B cell (primary cell): ENCODE measurements around the gene MICALL2. TPM values are rescaled to one million over a fixed set of nuclear protein-coding genes. Genes with fewer than 3 reads are reported as not detected.

ENCODE experiments used
- ATAC-seq: fragments of 200-7000 bp; cut with Tn5 transposase; one replicate; pipeline ENCODE4 v1.10.0; 2021; ENCODE audit warnings: low read depth, mild to moderate bottlenecking, moderate number of reproducible peaks, moderate library complexity
- CTCF ChIA-PET: fragments of 350-600 bp; sonication (Branson Sonifier 250); formaldehyde crosslinking; loops from one replicate; lab custom pipeline; 2021; ENCODE audit warnings: antibody characterized with exemption, inconsistent platforms; lab: Charles Lee
- POLR2A ChIA-PET: fragments of 350-600 bp; sonication (Branson Sonifier 250); formaldehyde crosslinking; loops from one replicate; lab custom pipeline; 2021; ENCODE audit warnings: antibody characterized with exemption; lab: Charles Lee
- DNase-seq: peaks from one replicate; pipeline ENCODE4 v3.0.0; 2013
- H2AFZ ChIP-seq: 2 replicates; pipeline ENCODE4 v1.6.1; 2012; ENCODE audit warnings: mild to moderate bottlenecking, low read depth, low read length; ENCODE audit not compliant: insufficient read depth, poor library complexity, severe bottlenecking
- H3K27ac ChIP-seq, 2 donors: 1 replicate in 1 of 2; 2 replicates in 1 of 2; pipeline ENCODE4 v1.5.1; 2012 to 2013; ENCODE audit warnings: low read length in 2 of 2, mild to moderate bottlenecking in 2 of 2, moderate library complexity in 1 of 2
- H3K27me3 ChIP-seq, 4 experiments: fragments of 200-600 bp in 1 of 4; sonication (generic) in 1 of 4; replicated peaks in 1 of 4; 1 replicate in 2 of 4; 2 replicates in 2 of 4; pipeline versions ENCODE4 v1.6.1 to v1.7.0; 2013 to 2016; ENCODE audit warnings: low read length in 3 of 4, mild to moderate bottlenecking in 2 of 4, mixed read lengths in 1 of 4, moderate library complexity in 1 of 4; ENCODE audit not compliant: insufficient read depth in 4 of 4, control insufficient read depth in 3 of 4; ENCODE audit errors: control extremely low read depth in 1 of 4
- H3K36me3 ChIP-seq, 2 experiments: replicated peaks in 1 of 2; 1 replicate in 1 of 2; 2 replicates in 1 of 2; pipeline versions ENCODE4 v1.6.1 to v1.7.1; 2013; ENCODE audit warnings: low read length in 1 of 2; ENCODE audit not compliant: insufficient read depth in 2 of 2, control insufficient read depth in 1 of 2; ENCODE audit errors: control extremely low read depth in 1 of 2, extremely low read depth in 1 of 2
- H3K4me1 ChIP-seq, 2 donors: fragments of 200-600 bp in 1 of 2; sonication (generic) in 1 of 2; 1 replicate in 1 of 2; 2 replicates in 1 of 2; pipeline versions ENCODE4 v1.5.1 to v1.6.1; 2013 to 2017; ENCODE audit warnings: low read length in 2 of 2; ENCODE audit not compliant: control insufficient read depth in 2 of 2, insufficient read depth in 2 of 2
- H3K4me2 ChIP-seq: replicated peaks from 2 replicates; pipeline ENCODE3; 2012; ENCODE audit warnings: mild to moderate bottlenecking, low read depth, low read length; ENCODE audit not compliant: poor library complexity, severe bottlenecking
- H3K4me3 ChIP-seq, 5 experiments: fragments of 200-600 bp in 1 of 5; sonication (generic) in 1 of 5; 1 replicate in 3 of 5; 2 replicates in 2 of 5; pipeline versions ENCODE4 v1.5.1 to v1.7.0; 2011 to 2016; ENCODE audit warnings: low read length in 4 of 5, mild to moderate bottlenecking in 4 of 5, low read depth in 2 of 5, control low read depth in 1 of 5, moderate library complexity in 1 of 5; ENCODE audit not compliant: insufficient read depth in 1 of 5; ENCODE audit errors: control extremely low read depth in 1 of 5, extremely low read depth in 1 of 5
- H3K79me2 ChIP-seq: fragments of 200-600 bp; sonication (generic); one replicate; pipeline ENCODE4 v1.6.0; 2016; ENCODE audit warnings: low read length; ENCODE audit not compliant: control insufficient read depth, insufficient read depth
- H3K9ac ChIP-seq: fragments of 200-600 bp; sonication (generic); 2 replicates; pipeline ENCODE4 v1.6.1; 2017; ENCODE audit warnings: mild to moderate bottlenecking, low read length, moderate library complexity
- H3K9me3 ChIP-seq, 3 donors: one replicate each; pipeline versions ENCODE4 v1.6.1 to v1.7.1; 2013; ENCODE audit warnings: low read length in 2 of 3; ENCODE audit not compliant: control insufficient read depth in 2 of 3, insufficient read depth in 1 of 3; ENCODE audit errors: control extremely low read depth in 1 of 3
- H4K20me1 ChIP-seq: 2 replicates; pipeline ENCODE4 v1.6.0; 2012; ENCODE audit warnings: mild to moderate bottlenecking, low read length; ENCODE audit not compliant: insufficient read depth, control insufficient read depth, poor library complexity, severe bottlenecking
- H3K27ac Mint-ChIP-seq: one replicate; pipeline ENCODE4 v1.8.0; 2021; ENCODE audit warnings: mixed read lengths
- H3K27me3 Mint-ChIP-seq: one replicate; pipeline ENCODE4 v1.8.0; 2021; ENCODE audit warnings: mixed read lengths
- H3K4me1 Mint-ChIP-seq: one replicate; pipeline ENCODE4 v1.8.0; 2021; ENCODE audit warnings: mixed read lengths
- H3K4me3 Mint-ChIP-seq: one replicate; pipeline ENCODE4 v1.8.0; 2021; ENCODE audit warnings: mixed read lengths
- H3K9me3 Mint-ChIP-seq: one replicate; pipeline ENCODE4 v1.8.0; 2022; ENCODE audit warnings: mixed read lengths; ENCODE audit not compliant: insufficient read depth
- EZH2 ChIP-seq: IDR thresholded peaks from 2 replicates; pipeline ENCODE4 v1.6.1; 2012; ENCODE audit warnings: borderline replicate concordance, low read depth, mild to moderate bottlenecking, moderate library complexity, low read length; ENCODE audit not compliant: insufficient read depth, poor library complexity, severe bottlenecking
- WGBS: methylation state at CpG from one replicate; pipeline ENCODE4 v1.1.5; 2013; ENCODE audit warnings: missing lambda C conversion rate; ENCODE audit not compliant: insufficient coverage; 5-methylcytosine and 5-hydroxymethylcytosine counted together
- intact Hi-C: fragments of 100-400 bp; cut with micrococcal nuclease; formaldehyde crosslinking; loops from one replicate; pipeline ENCODE4 v1.10.0; 2022
- polyA plus RNA-seq: library from polyadenylated mRNA; depleted of rRNA; stranded (reverse); fragments of >200 nt; gene quantifications from 2 replicates; pipeline ENCODE4 v1.2.3, GENCODE V29; 2012
- total RNA-seq, 2 donors: library from RNA; stranded (reverse); fragments of 120-200 nt in 1 of 2; gene quantifications; 1 replicate in 1 of 2; 2 replicates in 1 of 2; pipeline versions ENCODE4 v1.2.3 to v1.2.4, GENCODE V29; 2013 to 2022
- TF ChIP-seq, protein P1 (sequence below): fragments of 200-600 bp; IDR thresholded peaks from one replicate; pipeline ENCODE4 v1.8.0; 2022; ENCODE audit warnings: antibody characterized with exemption, mild to moderate bottlenecking

Gene MICALL2
- total and polyA plus RNA-seq, 2 donors (not counting 1 experiment from before 2014, with no cell fraction given) = 0.85 to 0.94 TPM

DNA sequence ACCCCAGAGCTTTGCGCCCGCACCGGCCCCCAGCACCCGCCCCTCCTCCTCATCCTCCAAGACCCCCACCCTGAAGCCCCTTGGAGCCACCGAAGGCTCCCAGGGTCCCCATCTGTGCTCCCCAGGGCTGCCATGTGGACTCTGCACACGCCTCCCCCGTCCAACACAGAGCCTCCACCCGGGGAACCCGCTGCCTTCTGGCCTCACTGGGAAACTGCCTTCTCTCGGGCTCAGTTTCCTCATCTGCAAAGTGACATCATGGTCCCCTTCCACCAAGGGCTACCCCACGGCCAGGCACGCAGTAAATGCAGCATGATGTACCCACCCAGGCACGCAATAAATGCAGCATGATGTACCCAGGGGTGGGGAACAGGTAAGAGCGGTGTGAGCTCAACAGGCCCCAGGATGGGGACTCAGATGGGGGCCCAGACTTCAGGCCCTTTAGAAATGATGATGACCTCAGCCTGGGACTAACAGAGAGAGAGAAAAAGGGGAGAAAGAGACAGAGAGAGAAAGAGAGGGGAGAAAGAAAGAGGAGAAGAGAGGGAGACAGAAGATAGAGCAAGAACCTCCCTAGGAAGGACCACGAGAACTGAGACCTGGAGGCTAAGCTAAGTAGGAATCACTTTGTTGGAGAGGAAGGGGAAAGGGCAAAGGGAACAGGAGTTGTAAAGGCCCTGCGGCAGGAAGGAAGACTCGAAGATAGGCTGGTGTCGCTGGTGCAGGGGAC is 2.5 kb upstream of the MICALL2 start:
- peak overlapping the region; percentile 15 for H2AFZ ChIP-seq
- H3K27ac Mint-ChIP-seq = peak overlapping the region; percentile 22

More for the DNA sequence above, 2.5 kb upstream of the MICALL2 start:
- TF ChIP-seq, protein P1, sequence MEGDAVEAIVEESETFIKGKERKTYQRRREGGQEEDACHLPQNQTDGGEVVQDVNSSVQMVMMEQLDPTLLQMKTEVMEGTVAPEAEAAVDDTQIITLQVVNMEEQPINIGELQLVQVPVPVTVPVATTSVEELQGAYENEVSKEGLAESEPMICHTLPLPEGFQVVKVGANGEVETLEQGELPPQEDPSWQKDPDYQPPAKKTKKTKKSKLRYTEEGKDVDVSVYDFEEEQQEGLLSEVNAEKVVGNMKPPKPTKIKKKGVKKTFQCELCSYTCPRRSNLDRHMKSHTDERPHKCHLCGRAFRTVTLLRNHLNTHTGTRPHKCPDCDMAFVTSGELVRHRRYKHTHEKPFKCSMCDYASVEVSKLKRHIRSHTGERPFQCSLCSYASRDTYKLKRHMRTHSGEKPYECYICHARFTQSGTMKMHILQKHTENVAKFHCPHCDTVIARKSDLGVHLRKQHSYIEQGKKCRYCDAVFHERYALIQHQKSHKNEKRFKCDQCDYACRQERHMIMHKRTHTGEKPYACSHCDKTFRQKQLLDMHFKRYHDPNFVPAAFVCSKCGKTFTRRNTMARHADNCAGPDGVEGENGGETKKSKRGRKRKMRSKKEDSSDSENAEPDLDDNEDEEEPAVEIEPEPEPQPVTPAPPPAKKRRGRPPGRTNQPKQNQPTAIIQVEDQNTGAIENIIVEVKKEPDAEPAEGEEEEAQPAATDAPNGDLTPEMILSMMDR = no peak
- no peak for TF ChIP-seq EZH2
- H3K4me3 ChIP-seq = no peak overlapping the region
- H3K27me3 ChIP-seq = no peaks in the 10 kb centered on the region
- CTCF ChIA-PET = no interaction called here
- H3K9ac ChIP-seq = no peak overlapping the region
- no peak for ATAC-seq
- H3K4me2 ChIP-seq = no peak overlapping the region
- peaks cover 0 to 6% (median 0%) of the 10 kb centered on the region in 3 donors for H3K9me3 ChIP-seq
- H3K4me3 Mint-ChIP-seq = peak overlapping the region; percentile 39
- H3K27ac ChIP-seq = no peak overlapping the region
- intact Hi-C loops = no loop called here
- DNase-seq = no peak
- 72% methylated on average over 18 of the region's 18 CpGs for WGBS
- no peaks in the 10 kb centered on the region for H3K9me3 Mint-ChIP-seq
- no peaks in the 10 kb centered on the region for H3K36me3 ChIP-seq
- no peaks in the 10 kb centered on the region for H3K79me2 ChIP-seq
- no peaks in the 10 kb centered on the region for H3K27me3 Mint-ChIP-seq
- POLR2A ChIA-PET = no interaction called here
- no peaks in the 10 kb centered on the region for H4K20me1 ChIP-seq
- peaks cover 18 to 26% of the 10 kb centered on the region in 2 donors for H3K4me1 ChIP-seq
- peaks cover 20% of the 10 kb centered on the region for H3K4me1 Mint-ChIP-seq
